MM.1S (cell line): ENCODE measurements around the gene PDZRN3.

ENCODE experiments used
- DNase-seq: peaks from one replicate; pipeline ENCODE4 v3.0.0-alpha.2; 2015
- H2AFZ ChIP-seq: fragments of 300-600 bp; sonication (generic); 2 replicates; pipeline ENCODE4 v1.6.0; 2016; ENCODE audit warnings: antibody characterized with exemption, low read length
- H3F3A ChIP-seq: fragments of 300-600 bp; sonication (generic); 2 replicates; pipeline ENCODE4 v1.6.1; 2016; ENCODE audit warnings: mild to moderate bottlenecking, antibody characterized with exemption, low read length, moderate library complexity, mixed read lengths; ENCODE audit not compliant: insufficient read depth
- H3K27ac ChIP-seq: fragments of 300-600 bp; sonication (generic); 2 replicates; pipeline ENCODE4 v1.5.1; 2016; ENCODE audit warnings: mild to moderate bottlenecking, low read length
- H3K27me3 ChIP-seq: fragments of 300-600 bp; sonication (generic); replicated peaks from 2 replicates; pipeline ENCODE4 v1.6.0; 2016; ENCODE audit warnings: low read length; ENCODE audit not compliant: insufficient read depth
- H3K36me3 ChIP-seq: fragments of 300-600 bp; sonication (generic); replicated peaks from 2 replicates; pipeline ENCODE4 v1.6.1; 2016; ENCODE audit warnings: mild to moderate bottlenecking, low read length, mixed read lengths; ENCODE audit not compliant: insufficient read depth
- H3K4me1 ChIP-seq: fragments of 300-600 bp; sonication (generic); 2 replicates; pipeline ENCODE4 v1.6.1; 2016; ENCODE audit warnings: low read length, mixed read lengths
- H3K4me2 ChIP-seq: fragments of 300-600 bp; sonication (generic); 2 replicates; pipeline ENCODE4 v1.6.0; 2016; ENCODE audit warnings: low read depth, low read length
- H3K4me3 ChIP-seq: fragments of 300-600 bp; sonication (generic); 2 replicates; pipeline ENCODE4 v1.5.1; 2016; ENCODE audit warnings: low read length, mixed read lengths
- H3K79me2 ChIP-seq: fragments of 300-600 bp; sonication (generic); 2 replicates; pipeline ENCODE4 v1.6.1; 2016; ENCODE audit warnings: mixed run types, low read length, mixed read lengths
- H3K9ac ChIP-seq: fragments of 300-600 bp; sonication (generic); 2 replicates; pipeline ENCODE4 v1.6.1; 2016; ENCODE audit warnings: low read length, mixed read lengths
- H3K9me2 ChIP-seq: fragments of 300-600 bp; sonication (generic); replicated peaks from 2 replicates; pipeline ENCODE4 v1.6.1; 2016; ENCODE audit warnings: mild to moderate bottlenecking, low read length, mixed read lengths; ENCODE audit not compliant: insufficient read depth
- H3K9me3 ChIP-seq: fragments of 300-600 bp; sonication (generic); replicated peaks from 2 replicates; pipeline ENCODE4 v1.6.1; 2016; ENCODE audit warnings: mild to moderate bottlenecking, low read length, mixed read lengths; ENCODE audit not compliant: insufficient read depth
- H4K20me1 ChIP-seq: fragments of 300-600 bp; sonication (generic); 2 replicates; pipeline ENCODE4 v1.6.1; 2016; ENCODE audit warnings: mild to moderate bottlenecking, low read length, moderate library complexity, mixed read lengths; ENCODE audit not compliant: insufficient read depth
- CTCF ChIP-seq: fragments of 300-600 bp; sonication (generic); IDR thresholded peaks from 2 replicates; pipeline ENCODE4 v1.5.1; 2016; ENCODE audit warnings: antibody characterized with exemption, low read length, mixed read lengths
- EZH2 ChIP-seq: fragments of 300-600 bp; sonication (generic); optimal IDR thresholded peaks from 2 replicates; pipeline ENCODE3; 2017; ENCODE audit warnings: low read depth, mild to moderate bottlenecking, antibody characterized with exemption, low read length, mixed read lengths
- EZH2phosphoT487 ChIP-seq: fragments of 300-600 bp; sonication (generic); IDR thresholded peaks from 2 replicates; pipeline ENCODE4 v1.6.1; 2018; ENCODE audit warnings: antibody characterized with exemption, low read length

The PDZRN3 gene

DNA sequence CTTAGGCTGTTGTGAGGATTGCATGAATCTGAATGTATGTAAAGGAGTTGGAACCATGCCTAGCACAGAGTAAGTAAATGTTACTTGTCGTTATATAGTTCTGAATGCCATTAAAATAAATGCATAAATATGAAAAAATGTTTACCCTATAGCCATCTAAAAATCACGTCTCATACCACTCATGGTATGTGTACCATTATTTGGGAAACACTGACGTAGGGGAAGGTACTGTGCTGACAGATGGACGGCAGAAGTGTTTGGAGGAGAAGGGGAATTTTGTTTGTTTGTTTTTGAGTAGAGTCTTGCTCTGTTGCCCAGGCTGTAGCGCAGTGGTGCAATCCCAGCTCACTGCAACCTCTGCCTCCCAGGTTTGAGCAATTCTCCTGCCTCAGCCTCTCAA, 30.5 kb upstream of the PDZRN3 start:
- no peaks in the 10 kb centered on the region for H3K9me2 ChIP-seq
- no peak for TF ChIP-seq CTCF
- no peak for TF ChIP-seq EZH2
- TF ChIP-seq EZH2phosphoT487, result no peak

DNA sequence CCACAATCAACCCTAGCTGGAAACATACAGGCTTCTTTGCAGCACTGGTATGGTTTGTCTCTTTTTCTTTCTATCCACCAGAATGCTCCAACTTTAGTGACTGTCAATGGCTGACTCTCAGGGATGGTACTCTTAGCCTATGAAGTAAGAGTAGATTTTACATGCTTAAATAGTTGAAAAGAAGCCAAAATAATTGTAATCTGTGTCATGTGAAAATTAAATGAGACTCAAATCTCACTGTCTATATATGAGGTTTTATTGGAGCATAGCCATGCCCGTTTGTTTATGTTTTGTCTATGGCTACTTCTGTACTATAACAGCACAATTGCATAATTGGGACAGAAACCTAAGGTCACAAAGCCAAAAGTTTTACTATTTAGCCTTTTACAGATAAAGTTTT, 29.1 kb upstream of the PDZRN3 start:
- TF ChIP-seq EZH2phosphoT487 (no peak), CTCF (no peak), EZH2 (no peak)
- Histone ChIP-seq H2AFZ (no peak overlapping the region), H3K79me2 (no peaks in the 10 kb centered on the region), H3K4me3 (no peak overlapping the region), H3K9me2 (no peaks in the 10 kb centered on the region), H3K36me3 (no peaks in the 10 kb centered on the region), H4K20me1 (no peaks in the 10 kb centered on the region), H3K27ac (no peak overlapping the region), H3K4me1 (no peaks in the 10 kb centered on the region), H3K9me3 (no peaks in the 10 kb centered on the region), H3K27me3 (no peaks in the 10 kb centered on the region), H3K9ac (no peak overlapping the region), H3K4me2 (no peak overlapping the region), H3F3A (no peaks in the 10 kb centered on the region)
- DNase-seq, result no peak

More for the DNA sequence above, 30.5 kb upstream of the PDZRN3 start:
- H2AFZ ChIP-seq, result no peak overlapping the region
- no peak for DNase-seq
- no peaks in the 10 kb centered on the region for H3K9me3 ChIP-seq
- H3K27me3 ChIP-seq, result no peaks in the 10 kb centered on the region
- no peak overlapping the region for H3K9ac ChIP-seq
- H3K4me1 ChIP-seq, result no peaks in the 10 kb centered on the region
- no peaks in the 10 kb centered on the region for H3F3A ChIP-seq
- H4K20me1 ChIP-seq, result no peaks in the 10 kb centered on the region
- no peaks in the 10 kb centered on the region for H3K36me3 ChIP-seq
- H3K27ac ChIP-seq, result no peak overlapping the region
- no peak overlapping the region for H3K4me2 ChIP-seq
- no peaks in the 10 kb centered on the region for H3K79me2 ChIP-seq
- no peak overlapping the region for H3K4me3 ChIP-seq

- Histone ChIP-seq H3K4me1 (no peaks in the 10 kb centered on the region), H2AFZ (no peak overlapping the region), H3F3A (no peaks in the 10 kb centered on the region), H3K27me3 (no peaks in the 10 kb centered on the region), H3K4me2 (no peak overlapping the region), H3K4me3 (no peak overlapping the region), H4K20me1 (no peaks in the 10 kb centered on the region), H3K9me3 (no peaks in the 10 kb centered on the region), H3K36me3 (no peaks in the 10 kb centered on the region), H3K9ac (no peak overlapping the region), H3K9me2 (no peaks in the 10 kb centered on the region), H3K79me2 (no peaks in the 10 kb centered on the region), H3K27ac (no peak overlapping the region)
- DNase-seq, result no peak
- TF ChIP-seq EZH2phosphoT487 (no peak), CTCF (no peak), EZH2 (no peak)
Observed at GRCh38 chr3:73653351-73653750, 28.6 kb upstream of the PDZRN3 start.
